Measurements from ENCODE around the gene CEP350. TPM values are rescaled to one million over a fixed set of nuclear protein-coding genes. Genes with fewer than 3 reads are reported as not detected.

Gene CEP350
- polyA plus RNA-seq, 2 donors, result 5.0 to 5.2 TPM

GRCh38 chr1:179925922-179926849 is 28.4 kb upstream of the CEP350 start:
- H3K36me3 ChIP-seq (ENCODE audit: control insufficient read depth in 2 of 2, insufficient read depth in 2 of 2, low read length in 1 of 2), result peaks cover 0 to 2% of the 10 kb centered on the region in 2 donors
- no peaks in the 10 kb centered on the region for H3K27me3 ChIP-seq (ENCODE audit: control insufficient read depth in 1 of 2, insufficient read depth in 2 of 2, low read length in 2 of 2)
- H3K9me3 ChIP-seq (ENCODE audit: control insufficient read depth in 2 of 2, insufficient read depth in 1 of 2, low read depth in 1 of 2, low read length in 1 of 2), result no peaks in the 10 kb centered on the region
- 73 to 79% methylated on average over 4 of the region's 4 CpGs for WGBS, 2 donors
- H3K4me3 ChIP-seq (ENCODE audit: low read depth in 1 of 2, low read length in 2 of 2), result no peak overlapping the region
- no peak overlapping the region for H3K27ac ChIP-seq (ENCODE audit: low read depth in 2 of 2, low read length in 1 of 2)
- no peaks in the 10 kb centered on the region for H3K4me1 ChIP-seq (ENCODE audit: control insufficient read depth in 2 of 2, insufficient read depth in 2 of 2, low read length in 1 of 2)

DNA sequence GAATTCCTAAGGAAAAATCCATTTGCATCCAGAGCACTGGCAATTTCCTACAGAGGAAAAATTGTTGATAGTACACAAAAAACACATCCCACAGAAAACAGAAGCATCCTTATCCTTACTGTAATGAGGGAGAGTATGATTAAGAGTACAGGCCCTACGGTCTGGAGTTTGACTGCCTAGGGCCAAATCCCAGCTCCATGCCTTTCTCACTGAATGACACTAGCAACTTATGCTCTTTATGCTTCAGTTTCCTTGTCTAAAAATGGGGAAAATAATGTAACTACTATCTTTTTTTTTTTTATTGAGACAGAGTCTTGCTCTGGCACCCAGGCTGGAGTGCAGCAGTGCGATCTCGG is 27.8 kb upstream of the CEP350 start:
- no peaks in the 10 kb centered on the region for H3K27me3 ChIP-seq (ENCODE audit: control insufficient read depth in 1 of 2, insufficient read depth in 2 of 2, low read length in 2 of 2)
- no peaks in the 10 kb centered on the region for H3K9me3 ChIP-seq (ENCODE audit: control insufficient read depth in 2 of 2, insufficient read depth in 1 of 2, low read depth in 1 of 2, low read length in 1 of 2)
- H3K27ac ChIP-seq (ENCODE audit: low read depth in 2 of 2, low read length in 1 of 2), result no peak overlapping the region
- no peaks in the 10 kb centered on the region for H3K4me1 ChIP-seq (ENCODE audit: control insufficient read depth in 2 of 2, insufficient read depth in 2 of 2, low read length in 1 of 2)
- 92 to 94% methylated on average over 3 of the region's 3 CpGs for WGBS, 2 donors
- H3K36me3 ChIP-seq (ENCODE audit: control insufficient read depth in 2 of 2, insufficient read depth in 2 of 2, low read length in 1 of 2), result no peaks in the 10 kb centered on the region
- H3K4me3 ChIP-seq (ENCODE audit: low read depth in 1 of 2, low read length in 2 of 2), result no peak overlapping the region

- whole genome bisulfite sequencing, 2 donors, result 28 to 32% methylated on average over 2 of the region's 2 CpGs
- Histone ChIP-seq H3K27ac (ENCODE audit: low read depth in 2 of 2, low read length in 1 of 2) (no peak overlapping the region), H3K27me3 (ENCODE audit: control insufficient read depth in 1 of 2, insufficient read depth in 2 of 2, low read length in 2 of 2) (no peaks in the 10 kb centered on the region), H3K36me3 (ENCODE audit: control insufficient read depth in 2 of 2, insufficient read depth in 2 of 2, low read length in 1 of 2) (no peaks in the 10 kb centered on the region), H3K4me1 (ENCODE audit: control insufficient read depth in 2 of 2, insufficient read depth in 2 of 2, low read length in 1 of 2) (no peaks in the 10 kb centered on the region), H3K4me3 (ENCODE audit: low read depth in 1 of 2, low read length in 2 of 2) (no peak overlapping the region), H3K9me3 (ENCODE audit: control insufficient read depth in 2 of 2, insufficient read depth in 1 of 2, low read depth in 1 of 2, low read length in 1 of 2) (no peaks in the 10 kb centered on the region)
These were observed 24.4 kb upstream of the CEP350 start for GRCh38 chr1:179929955-179930798.

- H3K9me3 ChIP-seq (ENCODE audit: control insufficient read depth in 2 of 2, insufficient read depth in 1 of 2, low read depth in 1 of 2, low read length in 1 of 2), result no peaks in the 10 kb centered on the region
- no peaks in the 10 kb centered on the region for H3K36me3 ChIP-seq (ENCODE audit: control insufficient read depth in 2 of 2, insufficient read depth in 2 of 2, low read length in 1 of 2)
- WGBS, 2 donors, result 82 to 89% methylated on average over 3 of the region's 3 CpGs
- no peaks in the 10 kb centered on the region for H3K4me1 ChIP-seq (ENCODE audit: control insufficient read depth in 2 of 2, insufficient read depth in 2 of 2, low read length in 1 of 2)
- no peaks in the 10 kb centered on the region for H3K27me3 ChIP-seq (ENCODE audit: control insufficient read depth in 1 of 2, insufficient read depth in 2 of 2, low read length in 2 of 2)
- H3K27ac ChIP-seq (ENCODE audit: low read depth in 2 of 2, low read length in 1 of 2), result no peak overlapping the region
- H3K4me3 ChIP-seq (ENCODE audit: low read depth in 1 of 2, low read length in 2 of 2), result no peak overlapping the region
These were observed 23.7 kb upstream of the CEP350 start for GRCh38 chr1:179930867-179931266.

GRCh38 chr1:179933219-179933618 is 21.4 kb upstream of the CEP350 start:
- WGBS, 2 donors, result 76 to 90% methylated on average over 2 of the region's 2 CpGs
- Histone ChIP-seq H3K9me3 (ENCODE audit: control insufficient read depth in 2 of 2, insufficient read depth in 1 of 2, low read depth in 1 of 2, low read length in 1 of 2) (no peaks in the 10 kb centered on the region), H3K36me3 (ENCODE audit: control insufficient read depth in 2 of 2, insufficient read depth in 2 of 2, low read length in 1 of 2) (no peaks in the 10 kb centered on the region), H3K27ac (ENCODE audit: low read depth in 2 of 2, low read length in 1 of 2) (no peak overlapping the region), H3K27me3 (ENCODE audit: control insufficient read depth in 1 of 2, insufficient read depth in 2 of 2, low read length in 2 of 2) (no peaks in the 10 kb centered on the region), H3K4me1 (ENCODE audit: control insufficient read depth in 2 of 2, insufficient read depth in 2 of 2, low read length in 1 of 2) (no peaks in the 10 kb centered on the region), H3K4me3 (ENCODE audit: low read depth in 1 of 2, low read length in 2 of 2) (no peak overlapping the region)

DNA sequence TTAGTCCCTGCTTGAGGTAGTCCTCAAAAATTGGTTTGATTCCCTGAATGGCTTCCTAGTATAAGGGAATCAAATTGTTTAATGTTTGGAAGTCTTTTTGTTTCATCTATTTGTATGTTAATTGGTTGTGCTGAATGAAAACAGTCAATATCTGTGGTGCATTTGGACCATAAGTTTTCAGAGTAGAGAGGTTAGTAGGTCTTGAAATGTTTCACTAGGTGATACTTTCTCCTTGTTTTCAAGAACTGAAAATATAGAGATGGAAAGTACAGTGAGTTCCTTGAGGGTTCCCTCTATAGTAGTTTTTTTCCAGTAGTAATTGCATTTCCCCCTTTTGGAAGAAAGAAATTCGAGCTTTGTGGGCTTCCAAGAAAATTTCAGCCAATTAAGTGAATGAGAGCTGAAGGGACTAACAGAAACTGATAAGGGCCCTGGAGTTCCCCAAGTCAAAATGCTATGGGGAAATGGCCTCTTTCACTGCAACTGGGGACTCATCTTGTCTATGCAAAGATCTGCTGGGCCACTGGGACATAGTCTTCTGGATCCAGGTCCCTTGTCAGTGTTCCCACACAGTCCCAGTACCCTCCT is 18.6 kb upstream of the CEP350 start:
- H3K4me3 ChIP-seq (ENCODE audit: low read depth in 1 of 2, low read length in 2 of 2), result no peak overlapping the region
- no peaks in the 10 kb centered on the region for H3K36me3 ChIP-seq (ENCODE audit: control insufficient read depth in 2 of 2, insufficient read depth in 2 of 2, low read length in 1 of 2)
- 64 to 71% methylated on average over 1 of the region's 1 CpG for whole genome bisulfite sequencing, 2 donors
- H3K9me3 ChIP-seq (ENCODE audit: control insufficient read depth in 2 of 2, insufficient read depth in 1 of 2, low read depth in 1 of 2, low read length in 1 of 2), result no peaks in the 10 kb centered on the region
- no peak overlapping the region for H3K27ac ChIP-seq (ENCODE audit: low read depth in 2 of 2, low read length in 1 of 2)
- no peaks in the 10 kb centered on the region for H3K27me3 ChIP-seq (ENCODE audit: control insufficient read depth in 1 of 2, insufficient read depth in 2 of 2, low read length in 2 of 2)
- no peaks in the 10 kb centered on the region for H3K4me1 ChIP-seq (ENCODE audit: control insufficient read depth in 2 of 2, insufficient read depth in 2 of 2, low read length in 1 of 2)

DNA sequence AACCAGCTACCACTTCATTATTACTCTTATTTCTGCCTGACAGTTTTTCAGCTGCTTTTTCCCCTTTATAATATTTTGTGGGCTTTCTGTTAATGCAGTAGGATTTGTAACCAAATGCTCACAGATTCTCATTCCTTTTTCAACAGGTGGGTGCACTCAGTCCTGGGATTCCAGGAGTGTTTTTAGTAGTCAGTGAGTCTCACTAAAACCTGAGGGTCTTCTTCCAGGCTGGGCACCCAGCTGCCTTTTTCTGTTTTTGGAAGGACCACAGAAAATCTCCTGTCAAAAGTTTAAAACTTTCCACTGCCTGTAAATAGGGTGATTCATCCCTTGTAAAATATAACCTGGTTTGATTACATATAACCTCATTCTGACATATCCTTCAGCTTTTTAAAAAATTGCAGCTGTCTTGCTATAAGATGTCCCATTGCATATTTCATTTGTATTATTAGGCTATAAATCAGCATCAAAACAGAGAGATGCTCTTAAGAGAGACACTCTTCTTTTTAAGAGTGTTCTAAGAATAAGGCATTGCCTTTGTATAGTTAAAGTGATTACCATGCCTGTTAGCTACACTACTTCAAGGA is 16.8 kb upstream of the CEP350 start:
- H3K27me3 ChIP-seq (ENCODE audit: control insufficient read depth in 1 of 2, insufficient read depth in 2 of 2, low read length in 2 of 2), result no peaks in the 10 kb centered on the region
- no peak overlapping the region for H3K4me3 ChIP-seq (ENCODE audit: low read depth in 1 of 2, low read length in 2 of 2)
- H3K9me3 ChIP-seq (ENCODE audit: control insufficient read depth in 2 of 2, insufficient read depth in 1 of 2, low read depth in 1 of 2, low read length in 1 of 2), result no peaks in the 10 kb centered on the region
- H3K4me1 ChIP-seq (ENCODE audit: control insufficient read depth in 2 of 2, insufficient read depth in 2 of 2, low read length in 1 of 2), result no peaks in the 10 kb centered on the region
- H3K36me3 ChIP-seq (ENCODE audit: control insufficient read depth in 2 of 2, insufficient read depth in 2 of 2, low read length in 1 of 2), result no peaks in the 10 kb centered on the region
- H3K27ac ChIP-seq (ENCODE audit: low read depth in 2 of 2, low read length in 1 of 2), result no peak overlapping the region

- Histone ChIP-seq H3K36me3 (ENCODE audit: control insufficient read depth in 2 of 2, insufficient read depth in 2 of 2, low read length in 1 of 2) (no peaks in the 10 kb centered on the region), H3K27me3 (ENCODE audit: control insufficient read depth in 1 of 2, insufficient read depth in 2 of 2, low read length in 2 of 2) (no peaks in the 10 kb centered on the region), H3K27ac (ENCODE audit: low read depth in 2 of 2, low read length in 1 of 2) (no peak overlapping the region), H3K4me3 (ENCODE audit: low read depth in 1 of 2, low read length in 2 of 2) (no peak overlapping the region), H3K9me3 (ENCODE audit: control insufficient read depth in 2 of 2, insufficient read depth in 1 of 2, low read depth in 1 of 2, low read length in 1 of 2) (no peaks in the 10 kb centered on the region), H3K4me1 (ENCODE audit: control insufficient read depth in 2 of 2, insufficient read depth in 2 of 2, low read length in 1 of 2) (no peaks in the 10 kb centered on the region)
- WGBS, 2 donors, result 23 to 24% methylated on average over 2 of the region's 2 CpGs
These were observed 15.9 kb upstream of the CEP350 start for GRCh38 chr1:179938752-179939151.

- H3K27me3 ChIP-seq (ENCODE audit: control insufficient read depth in 1 of 2, insufficient read depth in 2 of 2, low read length in 2 of 2), result no peaks in the 10 kb centered on the region
- 96 to 97% methylated on average over 1 of the region's 1 CpG for WGBS, 2 donors
- no peaks in the 10 kb centered on the region for H3K36me3 ChIP-seq (ENCODE audit: control insufficient read depth in 2 of 2, insufficient read depth in 2 of 2, low read length in 1 of 2)
- H3K27ac ChIP-seq (ENCODE audit: low read depth in 2 of 2, low read length in 1 of 2), result no peak overlapping the region
- H3K4me1 ChIP-seq (ENCODE audit: control insufficient read depth in 2 of 2, insufficient read depth in 2 of 2, low read length in 1 of 2), result no peaks in the 10 kb centered on the region
- H3K9me3 ChIP-seq (ENCODE audit: control insufficient read depth in 2 of 2, insufficient read depth in 1 of 2, low read depth in 1 of 2, low read length in 1 of 2), result no peaks in the 10 kb centered on the region
- no peak overlapping the region for H3K4me3 ChIP-seq (ENCODE audit: low read depth in 1 of 2, low read length in 2 of 2)
These were observed 14.7 kb upstream of the CEP350 start for GRCh38 chr1:179939941-179940340.

All from esophagus (tissue), 2 donors.